Adipose tissue (tissue), 3 donors: Measurements from ENCODE around the gene FOSB. TPM values are rescaled to one million over a fixed set of nuclear protein-coding genes. Genes with fewer than 3 reads are reported as not detected.
A peak's percentile ranks its signal among the peaks of the same experiment; 100 is the strongest.

Experiments used
- H3K27ac ChIP-seq: one replicate; pipeline ENCODE4 v1.5.1; 2013; ENCODE audit warnings: low read depth, low read length
- WGBS, 3 donors: extraction: QIAGEN DNeasy Blood & Tissue Kit; methylation state at CpG; one replicate each; pipeline ENCODE4 v1.1.7; 2013; 5-methylcytosine and 5-hydroxymethylcytosine counted together
- polyA plus RNA-seq, 3 donors: library from polyadenylated mRNA; stranded (reverse); fragments of 200-250 nt; gene quantifications; one replicate each; pipeline ENCODE4 v1.2.3, GENCODE V29; 2013
- donor health status: healthy with polysubstance abuse.
- donor health status: Bipolar disorder and iron deficiency.
- donor health status: healthy.

FOSB gene
- polyA plus RNA-seq, 3 donors, result 11.9 to 650 (median 341) TPM

- 65 to 70% (median 68%) methylated on average over 9 of the region's 9 CpGs for WGBS, 3 donors
- no peak overlapping the region for H3K27ac ChIP-seq
These were observed 27.5 kb upstream of the FOSB start for GRCh38 chr19:45440259-45440638.

GRCh38 chr19:45440873-45441654 lies 26.7 kb upstream of the FOSB start:
- H3K27ac ChIP-seq, result no peak overlapping the region
- WGBS, 3 donors, result 82 to 93% (median 92%) methylated on average over 9 of the region's 9 CpGs

- H3K27ac ChIP-seq, result no peak overlapping the region
- WGBS, 3 donors, result 72 to 80% (median 79%) methylated on average over 2 of the region's 2 CpGs
These were observed 25.4 kb upstream of the FOSB start for GRCh38 chr19:45442408-45442777.

GRCh38 chr19:45442778-45443461 lies 24.9 kb upstream of the FOSB start:
- H3K27ac ChIP-seq, result no peak overlapping the region
- 11 to 16% (median 12%) methylated on average over 15 of the region's 15 CpGs for WGBS, 3 donors

GRCh38 chr19:45443462-45444317 lies 24.1 kb upstream of the FOSB start:
- 1% methylated on average over 46 to 48 of the region's 49 CpGs for WGBS, 3 donors
- peak overlapping the region; percentile 71 for H3K27ac ChIP-seq

GRCh38 chr19:45444318-45445041 lies 23.3 kb upstream of the FOSB start:
- 11 to 14% (median 11%) methylated on average over 33 to 47 of the region's 47 CpGs for WGBS, 3 donors
- H3K27ac ChIP-seq, result peak overlapping the region; percentile 71

- 95 to 97% (median 95%) methylated on average over 4 of the region's 4 CpGs for WGBS, 3 donors
- no peak overlapping the region for H3K27ac ChIP-seq
These were observed 22.7 kb upstream of the FOSB start for GRCh38 chr19:45445139-45445538.

GRCh38 chr19:45446295-45446694 lies 21.5 kb upstream of the FOSB start:
- WGBS, 3 donors, result 83 to 86% (median 83%) methylated on average over 6 of the region's 6 CpGs
- no peak overlapping the region for H3K27ac ChIP-seq

- H3K27ac ChIP-seq, result no peak overlapping the region
- 68 to 88% (median 82%) methylated on average over 7 of the region's 7 CpGs for WGBS, 3 donors
These were observed 20.9 kb upstream of the FOSB start for GRCh38 chr19:45446944-45447343.

- 84 to 93% (median 88%) methylated on average over 3 of the region's 3 CpGs for WGBS, 3 donors
- no peak overlapping the region for H3K27ac ChIP-seq
These were observed 19.4 kb upstream of the FOSB start for GRCh38 chr19:45448425-45448756.

GRCh38 chr19:45448887-45449299 lies 18.9 kb upstream of the FOSB start:
- 71 to 77% (median 72%) methylated on average over 7 of the region's 7 CpGs for WGBS, 3 donors
- no peak overlapping the region for H3K27ac ChIP-seq

- no peak overlapping the region for H3K27ac ChIP-seq
- WGBS, 3 donors, result 17 to 23% (median 19%) methylated on average over 5 of the region's 5 CpGs
These were observed 17.8 kb upstream of the FOSB start for GRCh38 chr19:45450012-45450333.

- WGBS, 3 donors, result 3 to 9% (median 4%) methylated on average over 21 to 28 of the region's 28 CpGs
These were observed 16.5 kb upstream of the FOSB start for GRCh38 chr19:45451131-45451849.

GRCh38 chr19:45451850-45452387 lies 15.9 kb upstream of the FOSB start:
- no peak overlapping the region for H3K27ac ChIP-seq
- WGBS, 3 donors, result 76 to 82% (median 80%) methylated on average over 12 of the region's 12 CpGs

More at GRCh38 chr19:45451131-45451849, 16.5 kb upstream of the FOSB start:
- no peak overlapping the region for H3K27ac ChIP-seq

- WGBS, 3 donors, result 6 to 18% (median 10%) methylated on average over 27 of the region's 27 CpGs
- no peak overlapping the region for H3K27ac ChIP-seq
These were observed 11.9 kb upstream of the FOSB start for GRCh38 chr19:45455707-45456499.

- 47 to 75% (median 47%) methylated on average over 2 of the region's 2 CpGs for WGBS, 3 donors
- no peak overlapping the region for H3K27ac ChIP-seq
These were observed 11.3 kb upstream of the FOSB start for GRCh38 chr19:45456500-45456815.

- no peak overlapping the region for H3K27ac ChIP-seq
These were observed 10.0 kb upstream of the FOSB start for GRCh38 chr19:45457776-45458175.
